HG02870 (cell line): ENCODE data around the gene WNT2B.
A peak's percentile ranks its signal among the peaks of the same experiment; 100 is the strongest.
"Not testable (repeated sequence)": the region's sequence is repeated elsewhere in the genome, so short reads cannot be mapped to it uniquely, and the experiment has no call there.

Experiments used
- ATAC-seq: cut with Tn5 transposase; IDR thresholded peaks from one replicate; pipeline ENCODE4 v1.9.1; 2021; ENCODE audit warnings: mild to moderate bottlenecking, moderate library complexity; ENCODE audit not compliant: unreplicated experiment

Gene WNT2B

DNA sequence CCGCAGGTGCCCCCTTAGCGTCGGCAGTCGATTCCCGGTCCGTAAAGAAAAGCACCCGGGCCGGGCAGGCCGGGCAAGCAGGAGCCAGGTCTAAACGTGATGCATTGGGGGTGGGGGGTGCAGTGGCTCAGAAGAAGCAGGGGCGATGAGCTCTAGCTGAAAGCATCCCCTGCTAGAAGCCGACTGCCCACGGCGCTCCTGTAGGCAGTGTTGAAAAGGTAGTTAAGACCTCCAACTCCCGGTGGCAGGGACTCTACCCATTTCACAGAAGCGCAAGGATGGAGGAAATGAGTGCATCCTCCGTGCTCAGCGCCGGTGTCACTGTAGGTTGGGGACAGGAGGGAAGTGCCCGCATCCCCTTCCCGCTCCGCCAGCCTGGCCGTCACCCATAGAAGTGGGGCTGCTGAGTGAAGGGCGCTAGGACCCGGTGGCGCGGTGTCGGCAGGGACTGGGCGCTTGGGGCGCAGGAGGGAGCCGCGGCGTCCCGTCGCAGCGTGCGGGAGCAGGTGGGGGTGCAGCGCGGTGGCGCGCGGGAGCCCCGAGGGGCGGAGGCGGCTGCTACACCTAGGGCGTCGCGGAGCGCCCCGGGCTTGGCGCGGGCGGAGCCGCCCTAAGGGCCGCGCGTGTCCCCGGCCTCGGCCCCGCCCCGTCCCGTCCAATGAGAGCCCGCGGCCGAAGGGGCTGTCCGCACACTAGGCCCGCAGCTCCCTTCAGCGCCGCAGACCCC is at the start of gene WNT2B:
TSS of gene WNT2B (plus strand) at position 688 of the 727 bp plus-strand sequence. CDS start 298 bp downstream, outside the sequence.
- peak; percentile 52 for ATAC-seq

DNA sequence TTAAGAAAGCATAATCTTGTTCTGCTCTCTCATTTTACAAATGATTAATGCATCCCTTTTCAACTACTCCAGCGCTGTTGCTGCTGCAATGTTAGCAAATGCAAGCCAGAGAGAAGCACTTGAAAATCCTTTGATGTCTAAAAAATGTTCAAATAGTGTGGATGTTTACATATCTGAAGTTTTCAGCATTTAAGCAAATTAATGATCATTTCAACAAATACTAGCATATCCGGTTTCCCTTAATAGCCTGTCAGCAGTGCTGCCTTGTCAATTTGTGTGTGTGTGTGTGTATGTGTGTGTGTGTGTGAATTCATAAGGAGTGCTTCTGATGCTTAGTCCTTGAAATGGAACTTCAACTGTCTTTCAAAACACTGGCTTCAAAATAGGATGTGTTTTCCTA is 48.1 kb upstream of the WNT2B start:
- ATAC-seq = no peak

DNA sequence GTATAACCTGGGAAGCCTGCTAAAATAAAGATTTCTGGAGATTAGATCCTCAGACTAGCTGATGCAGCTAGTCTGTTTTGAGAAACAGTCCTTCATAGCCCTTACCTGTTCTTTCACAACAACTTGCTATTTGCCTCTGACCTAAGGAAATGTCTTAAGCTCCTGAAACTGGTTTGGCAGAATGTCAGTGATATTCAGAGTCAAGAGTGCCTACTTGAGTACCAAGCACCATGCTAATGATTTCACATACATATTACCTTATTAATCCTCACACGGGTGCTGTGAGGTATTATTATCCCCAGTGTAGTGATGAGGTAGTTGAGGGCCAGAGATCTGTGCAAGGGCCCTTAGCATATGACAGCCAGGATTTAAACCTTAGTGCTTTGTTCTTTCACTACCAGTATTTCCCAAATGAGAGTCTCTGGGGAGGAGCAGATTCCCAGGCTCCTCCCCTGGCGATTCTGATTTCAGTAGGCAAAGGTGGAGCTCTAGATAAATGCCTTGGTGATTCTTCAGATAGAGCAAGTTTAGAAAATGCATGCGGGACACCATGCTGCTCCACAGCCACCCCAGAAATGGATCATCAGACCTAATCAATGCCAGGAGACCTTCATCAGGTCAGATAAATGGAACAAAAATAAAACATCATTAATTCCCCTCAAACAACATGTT is 47.4 kb upstream of the WNT2B start:
- ATAC-seq = no peak

DNA sequence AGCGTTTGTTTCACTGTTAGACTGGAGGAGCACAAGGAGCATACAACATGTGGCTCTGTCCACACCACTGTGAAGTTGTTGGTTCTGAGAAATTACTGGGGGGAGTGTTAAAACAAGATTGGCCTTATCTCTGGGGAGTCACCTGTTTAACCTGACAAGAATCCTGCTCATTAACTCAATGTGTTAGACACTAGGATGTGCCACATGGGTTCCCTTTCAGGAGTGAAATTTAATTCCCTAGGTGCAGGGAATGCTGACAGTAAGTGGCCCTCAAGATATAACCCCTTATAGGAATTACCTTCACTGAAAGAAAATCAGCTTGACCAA is 45.8 kb upstream of the WNT2B start:
- ATAC-seq = no peak

DNA sequence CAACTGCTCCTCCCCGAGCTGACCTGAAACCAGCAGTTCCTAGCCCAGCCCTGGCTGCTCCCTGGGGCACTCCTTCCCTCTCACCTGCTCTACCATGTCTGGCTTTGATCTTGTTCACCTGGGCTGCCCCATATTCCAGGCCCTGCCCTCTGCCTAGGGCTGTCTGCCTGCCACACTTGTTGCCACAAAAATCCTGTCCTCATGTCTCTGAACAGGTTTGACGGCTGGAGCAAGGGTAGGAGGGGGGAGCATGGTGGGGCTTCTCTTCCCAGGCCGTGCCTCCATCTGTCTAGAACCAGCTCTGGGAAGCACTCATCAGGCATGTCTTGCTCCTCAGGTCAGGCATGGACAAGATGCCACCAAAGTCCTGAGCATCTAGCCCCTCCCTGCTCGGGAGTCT is 44.3 kb upstream of the WNT2B start:
- no peak for ATAC-seq

DNA sequence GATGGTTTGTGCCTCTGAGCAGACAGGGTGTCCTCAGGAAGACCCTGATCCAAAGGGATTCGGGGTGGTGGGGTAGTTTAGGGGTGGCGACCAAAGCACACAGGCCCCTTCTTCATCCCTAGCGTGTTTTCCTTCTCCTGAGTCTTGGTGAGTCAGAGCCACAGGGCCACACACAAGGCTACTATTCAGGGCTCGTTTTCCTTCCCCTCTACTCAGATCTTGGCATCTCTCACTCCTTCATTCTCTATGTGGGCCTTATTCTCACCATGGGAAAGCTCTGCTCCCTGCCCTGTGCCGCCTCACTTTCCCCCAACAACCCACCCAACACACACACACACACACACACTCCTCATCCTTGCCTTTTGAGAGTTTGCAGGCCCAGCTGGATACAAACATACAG is 43.6 kb upstream of the WNT2B start:
- no peak for ATAC-seq

DNA sequence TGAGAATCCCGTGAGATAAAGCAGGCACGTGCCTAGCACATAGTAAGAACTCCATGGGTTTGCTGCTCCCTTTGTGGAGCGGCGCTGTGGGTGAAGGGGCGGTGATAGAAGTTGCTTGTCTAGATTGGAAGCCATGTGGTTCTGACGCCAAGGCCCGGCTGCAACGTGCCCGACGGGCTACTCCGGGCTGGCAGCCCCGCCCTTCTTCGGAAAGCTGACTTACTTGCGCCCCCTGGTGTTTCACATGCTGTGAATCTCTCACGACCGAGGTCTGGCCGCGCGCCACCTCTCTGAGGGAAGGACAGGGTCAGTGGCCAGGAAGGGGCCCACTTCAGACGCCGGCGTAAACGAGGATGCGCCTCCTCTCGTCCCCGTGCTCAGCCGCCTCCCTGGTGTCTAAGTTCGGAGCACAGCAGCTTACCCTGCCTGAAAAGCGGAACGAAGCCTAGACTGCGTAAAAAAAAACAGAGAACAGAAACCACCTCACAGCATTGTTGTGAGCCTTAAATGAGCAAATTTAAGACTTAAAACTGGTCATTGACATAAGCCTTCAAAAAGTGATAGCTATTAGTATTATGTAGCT is 42.6 kb upstream of the WNT2B start:
- ATAC-seq = peak; percentile 92

DNA sequence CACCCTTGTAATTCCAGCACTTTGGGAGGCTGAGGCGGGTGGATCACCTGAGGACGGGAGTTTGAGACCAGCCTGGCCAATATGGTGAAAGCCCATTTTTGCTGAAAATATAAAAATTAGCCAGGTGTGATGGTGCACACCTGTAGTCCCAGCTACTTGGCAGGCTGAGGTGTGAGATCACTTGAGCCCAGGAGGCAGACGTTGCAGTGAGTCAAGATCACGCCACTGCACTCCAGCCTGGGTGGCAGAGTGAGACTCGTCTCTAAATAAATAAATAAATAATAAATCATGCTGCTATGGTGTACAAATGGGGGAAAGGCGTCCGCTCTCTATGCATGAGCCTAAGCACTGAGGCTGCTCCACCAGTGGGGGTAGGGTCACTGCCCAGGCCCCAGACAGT is 38.4 kb upstream of the WNT2B start:
- not testable (repeated sequence) for ATAC-seq

DNA sequence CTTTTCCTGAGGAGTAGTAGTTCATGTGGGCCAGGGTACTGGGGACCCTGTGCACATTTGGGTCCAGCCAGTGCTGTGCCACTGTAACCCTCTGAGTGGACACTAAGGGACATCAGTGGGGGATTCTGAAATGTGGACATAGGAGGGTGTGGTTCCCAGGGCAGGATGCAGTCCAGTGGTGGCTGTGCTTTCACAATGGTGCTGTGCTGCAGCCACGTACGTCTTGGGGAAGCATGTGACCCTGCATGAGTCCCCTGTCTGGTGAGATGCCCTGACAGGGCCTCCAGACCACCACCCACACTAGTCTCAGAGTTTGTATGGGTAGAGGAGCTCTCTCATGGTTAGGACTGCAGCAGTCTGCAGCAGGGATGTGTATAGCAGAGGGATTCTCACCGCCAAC is 37.8 kb upstream of the WNT2B start:
- no peak for ATAC-seq

DNA sequence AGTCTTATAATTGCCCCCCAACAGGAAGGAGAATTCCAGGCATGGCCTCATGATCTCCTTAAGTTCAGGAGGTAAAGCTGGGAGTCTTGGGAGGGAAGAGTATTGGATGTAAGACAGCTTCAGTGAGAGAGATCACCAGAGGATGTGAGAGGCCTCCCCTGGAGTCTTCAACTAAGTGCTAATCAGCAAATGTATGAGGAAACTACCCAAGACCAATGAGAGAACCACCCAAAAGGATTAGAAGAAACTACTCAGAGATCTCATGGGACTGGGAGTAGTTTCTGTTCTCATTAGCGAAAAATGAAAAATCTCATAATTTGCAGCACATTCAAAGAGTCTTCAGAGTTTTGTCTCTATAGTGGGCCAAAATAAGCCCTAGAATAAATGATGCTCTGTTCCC is 36.6 kb upstream of the WNT2B start:
- ATAC-seq = no peak

DNA sequence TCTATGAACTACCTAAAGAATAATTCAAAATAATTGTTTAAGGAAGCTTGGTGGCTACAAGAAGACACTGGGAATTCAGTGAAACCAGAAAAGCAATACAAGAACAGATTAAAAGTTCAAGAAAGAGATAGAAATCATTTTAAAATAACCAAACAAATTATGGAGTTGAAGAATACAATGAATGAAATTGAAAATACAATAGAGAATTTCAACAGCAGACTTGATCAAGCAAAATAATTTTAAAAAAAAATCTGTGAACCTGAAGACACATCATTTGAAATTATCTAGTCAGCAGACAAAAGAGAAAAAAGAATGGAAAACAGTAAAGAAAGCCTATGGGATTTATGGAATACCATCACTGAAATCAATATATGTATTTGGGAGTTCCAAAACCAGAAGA is 31.2 kb upstream of the WNT2B start:
- no peak for ATAC-seq

DNA sequence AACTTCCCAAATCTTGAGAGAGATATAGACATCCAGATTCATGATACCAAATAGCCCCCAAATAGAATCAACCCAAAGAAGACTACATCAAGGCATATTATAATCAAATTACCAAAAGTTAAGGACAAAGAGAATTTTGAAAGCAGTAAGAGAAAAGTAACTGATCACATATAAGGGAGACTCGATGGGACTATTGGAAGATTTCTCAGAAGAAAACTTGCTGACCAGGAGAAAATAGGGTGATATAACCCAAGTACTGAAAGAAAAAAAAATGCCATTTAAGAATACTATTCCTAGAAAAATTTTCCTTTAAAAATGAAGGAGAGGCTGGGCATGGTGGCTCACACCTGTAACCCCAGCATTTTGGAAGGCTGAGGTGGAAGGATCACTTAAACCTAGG is 30.5 kb upstream of the WNT2B start:
- ATAC-seq = no peak

DNA sequence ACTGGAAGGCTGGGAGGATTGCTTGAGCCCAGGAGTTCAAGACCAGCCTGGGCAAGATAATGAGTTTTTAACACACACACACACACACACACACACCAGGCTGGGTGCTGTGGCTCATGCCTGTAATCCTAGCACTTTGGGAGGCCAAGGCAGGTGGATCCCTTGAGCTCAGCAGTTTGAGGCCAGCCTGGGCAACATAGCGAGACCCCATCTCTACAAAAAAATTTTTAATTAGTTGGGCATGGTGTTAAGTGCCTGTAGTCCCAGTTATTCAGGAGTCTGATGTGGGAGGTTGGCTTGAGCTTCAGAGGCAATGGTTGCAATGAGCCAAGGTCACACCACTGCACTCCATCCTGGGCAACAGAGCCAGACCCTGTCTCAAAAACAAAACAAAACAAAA is 22.7 kb upstream of the WNT2B start:
- ATAC-seq = not testable (repeated sequence)

DNA sequence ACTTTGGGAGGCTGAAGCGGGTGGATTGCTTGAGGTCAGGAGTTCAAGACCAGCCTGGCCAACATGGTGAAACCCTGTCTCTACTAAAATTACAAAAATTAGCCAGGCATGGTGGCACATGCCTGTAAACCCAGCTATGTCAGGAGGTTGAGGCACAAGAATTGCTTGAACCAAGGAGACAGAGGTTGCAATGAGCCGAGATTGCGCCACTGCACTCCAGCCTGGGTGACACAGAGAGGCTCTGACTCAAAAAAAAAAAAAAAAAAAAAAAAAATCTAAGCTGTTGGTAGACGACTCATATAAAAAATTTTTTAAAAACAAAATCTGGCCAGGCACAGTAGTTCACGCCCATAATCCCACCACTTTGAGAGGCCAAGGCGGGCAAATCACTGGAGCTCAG is 21.1 kb upstream of the WNT2B start:
- not testable (repeated sequence) for ATAC-seq

DNA sequence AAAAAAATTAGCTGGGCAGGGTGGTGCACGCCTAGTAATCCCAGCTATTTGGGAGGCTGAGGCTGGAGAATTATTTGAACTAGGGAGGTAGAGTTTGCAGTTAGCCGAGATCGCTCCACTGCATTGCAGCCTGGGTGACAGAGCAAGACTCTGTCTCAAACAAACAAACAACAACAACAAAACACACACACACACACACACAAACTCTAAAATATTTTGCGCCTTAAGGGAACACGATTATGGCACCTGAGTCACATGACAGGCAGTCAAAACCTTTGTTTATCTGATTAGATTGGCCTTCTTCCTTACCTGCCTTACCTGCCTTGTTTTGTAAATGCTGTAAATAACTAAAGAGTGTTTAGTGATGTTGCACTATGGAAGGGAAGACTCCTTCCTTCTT is 20.6 kb upstream of the WNT2B start:
- ATAC-seq = no peak

DNA sequence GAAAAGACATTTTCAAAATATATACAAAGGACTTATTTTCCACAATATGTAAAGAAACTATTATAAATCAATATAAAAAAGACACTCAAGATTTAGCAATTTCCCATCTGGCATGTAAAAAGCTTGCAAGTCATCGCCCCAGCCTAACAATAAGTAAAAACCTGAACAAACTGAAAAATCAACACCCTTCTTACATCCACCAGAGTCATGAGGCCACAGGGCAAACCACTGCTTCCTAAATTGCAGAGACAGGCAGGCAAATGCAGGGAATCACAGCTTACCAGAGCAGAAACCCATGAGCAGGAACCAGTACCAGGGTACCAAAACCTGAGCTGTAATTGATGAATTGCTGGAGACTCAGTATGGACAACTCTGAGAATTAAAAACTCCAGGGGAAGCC is 16.7 kb upstream of the WNT2B start:
- no peak for ATAC-seq

DNA sequence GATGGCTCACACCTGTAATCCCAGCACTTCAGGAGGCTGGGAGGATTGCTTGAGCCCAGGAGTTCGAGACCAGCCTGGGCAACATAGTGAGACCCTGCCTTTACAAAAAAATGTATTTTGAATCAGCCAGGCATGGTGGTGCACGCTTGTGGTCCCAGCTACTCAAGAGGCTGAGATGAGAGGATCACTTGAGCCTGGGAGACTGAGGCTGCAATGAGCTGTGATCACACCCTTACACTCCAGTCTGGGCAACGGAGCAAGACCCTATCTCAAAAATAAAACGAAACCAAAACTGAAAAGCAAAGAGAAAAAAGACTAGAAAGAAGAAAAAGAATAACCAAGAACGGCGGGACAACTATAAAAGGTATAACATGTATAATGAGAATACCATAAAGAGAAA is 15.4 kb upstream of the WNT2B start:
- no peak for ATAC-seq

DNA sequence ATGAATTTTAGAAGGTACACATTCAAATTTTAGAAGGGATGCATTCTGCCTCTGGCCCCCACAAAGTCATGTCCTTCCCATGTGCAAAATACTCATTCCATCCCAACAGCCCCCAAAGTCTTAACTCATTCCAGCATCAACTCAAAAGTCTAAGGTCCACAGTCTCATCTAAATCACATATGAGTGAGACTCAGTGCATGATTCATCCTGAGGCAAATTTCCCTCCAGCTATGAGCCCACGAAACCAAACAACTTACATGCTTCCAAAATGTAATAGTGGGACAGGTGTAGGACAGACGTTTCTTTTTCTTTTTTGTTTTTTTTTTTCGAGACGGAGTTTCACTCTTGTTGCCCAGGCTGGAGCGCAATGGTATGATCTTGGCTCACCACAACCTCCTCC is 12.5 kb upstream of the WNT2B start:
- no peak for ATAC-seq

DNA sequence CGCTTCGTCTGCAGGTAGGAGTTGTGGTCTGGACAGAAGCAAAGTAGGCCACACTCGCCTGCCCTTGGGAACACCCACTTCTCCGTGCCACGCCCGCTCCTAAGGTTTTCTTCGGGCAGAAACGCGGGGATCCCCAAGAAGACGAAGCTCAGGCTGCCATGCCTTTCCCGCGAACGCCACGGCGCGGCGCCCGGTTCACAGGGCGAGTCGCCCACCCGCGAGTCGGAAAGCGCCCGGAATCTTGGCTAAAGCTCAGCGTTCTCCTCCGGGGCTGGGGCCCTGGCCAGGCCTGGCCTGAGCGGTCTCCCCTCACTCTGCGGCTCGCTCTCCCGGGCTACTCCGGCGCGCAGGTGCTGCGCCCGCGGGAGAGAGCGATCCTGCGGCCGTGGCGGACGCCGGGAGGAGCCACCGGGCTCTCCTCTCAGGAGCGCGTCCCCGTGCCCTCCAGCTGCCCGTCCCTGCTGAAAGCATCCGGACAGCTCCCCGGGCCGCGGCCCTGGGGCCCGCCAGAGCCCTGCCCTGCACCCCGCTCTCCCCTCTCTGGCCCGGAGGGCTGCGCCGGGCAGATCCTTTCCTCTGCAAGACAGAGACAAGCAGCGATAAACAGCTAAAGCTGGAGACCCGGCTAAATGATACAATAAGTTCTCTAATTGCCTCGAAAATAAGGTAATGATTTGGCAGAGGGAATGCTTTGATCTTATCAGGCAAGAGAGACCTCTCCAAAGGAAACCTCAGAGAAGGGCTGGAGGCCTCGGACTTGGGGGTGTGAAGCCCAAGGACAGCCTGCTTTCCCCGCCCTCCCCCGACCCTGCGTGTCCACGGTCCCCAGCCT is 6.7 kb upstream of the WNT2B start:
- ATAC-seq = no peak

DNA sequence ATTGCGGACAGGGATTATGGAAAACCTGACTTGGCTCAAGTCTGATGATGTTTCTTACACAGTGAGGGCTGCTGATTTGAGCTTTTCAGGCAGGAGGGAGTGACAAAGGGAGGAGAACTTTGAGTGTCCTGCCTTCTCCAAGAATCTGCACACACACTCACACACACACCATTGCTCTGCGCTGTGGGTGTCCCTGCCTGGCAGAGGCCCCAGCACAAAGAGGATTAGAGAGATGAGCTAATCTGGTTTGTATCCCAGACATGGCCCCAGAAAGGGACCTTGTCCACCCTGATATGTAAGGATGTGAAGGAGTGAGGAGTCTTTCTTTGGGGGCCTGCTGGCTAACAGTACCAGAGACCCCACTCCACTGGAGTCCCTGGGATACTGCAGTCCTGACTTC is 5.9 kb upstream of the WNT2B start:
- ATAC-seq = no peak

DNA sequence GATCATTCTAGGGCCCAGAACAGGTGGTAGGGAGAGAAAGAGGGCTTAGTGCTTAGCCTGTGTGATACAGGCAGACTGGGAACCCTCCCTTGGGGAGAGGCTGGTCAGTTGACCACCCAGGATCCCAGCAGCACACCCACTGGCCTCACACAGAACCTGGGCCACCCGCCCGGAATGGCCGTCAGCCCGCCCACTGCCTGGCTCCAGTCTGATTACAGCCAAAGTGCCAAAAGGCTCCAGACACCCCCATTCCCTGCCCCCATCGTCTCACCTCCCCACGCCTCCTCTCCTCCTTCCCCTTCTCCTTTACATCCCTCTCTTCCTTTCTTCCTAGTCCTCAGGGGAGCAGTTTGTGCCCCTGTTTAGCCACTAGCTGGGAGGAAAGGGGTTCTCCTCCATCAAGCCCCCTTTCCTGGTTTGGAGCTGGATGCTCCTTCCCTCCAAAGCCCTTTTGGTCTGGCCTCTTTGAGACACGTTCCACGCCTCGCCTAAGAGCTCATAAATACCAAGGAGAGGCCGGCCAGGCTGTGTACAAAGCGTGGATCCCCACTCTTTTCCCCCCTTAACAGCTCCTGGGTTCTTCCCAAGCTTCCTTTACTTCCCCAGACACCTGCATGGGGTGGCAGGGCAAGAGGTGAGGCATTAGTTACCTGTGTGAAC is 4.6 kb upstream of the WNT2B start:
- ATAC-seq = no peak
